ENCODE measurements around the gene RPS17.

RPS17 gene

GRCh38 chr15:82540055-82540983, at the start of gene RPS17:
Gene RPS17 (minus strand): TSS chr15:82540457. CDS start chr15:82540428, 29 bp downstream.
- DNase-seq (ENCODE audit: low read depth in 2 of 2) = peak; percentile 98

GRCh38 chr15:82587805-82588204, 47.5 kb upstream of the RPS17 start:
- no peak for DNase-seq (ENCODE audit: low read depth in 2 of 2)

GRCh38 chr15:82585072-82585471, 44.8 kb upstream of the RPS17 start:
- no peak for DNase-seq (ENCODE audit: low read depth in 2 of 2)

GRCh38 chr15:82580713-82581112, 40.5 kb upstream of the RPS17 start:
- no peak for DNase-seq (ENCODE audit: low read depth in 2 of 2)

- DNase-seq (ENCODE audit: low read depth in 2 of 2) = no peak
Observed at GRCh38 chr15:82575335-82575734, 35.1 kb upstream of the RPS17 start.

- DNase-seq (ENCODE audit: low read depth in 2 of 2) = no peak
Observed at GRCh38 chr15:82572986-82573385, 32.7 kb upstream of the RPS17 start.

- no peak for DNase-seq (ENCODE audit: low read depth in 2 of 2)
Observed at GRCh38 chr15:82572311-82572710, 32.1 kb upstream of the RPS17 start.

- no peak for DNase-seq (ENCODE audit: low read depth in 2 of 2)
Observed at GRCh38 chr15:82571722-82572222, 31.5 kb upstream of the RPS17 start.

- DNase-seq (ENCODE audit: low read depth in 2 of 2) = no peak
Observed at GRCh38 chr15:82570721-82571508, 30.7 kb upstream of the RPS17 start.

- DNase-seq (ENCODE audit: low read depth in 2 of 2) = no peak
Observed at GRCh38 chr15:82569834-82570233, 29.6 kb upstream of the RPS17 start.

- no peak for DNase-seq (ENCODE audit: low read depth in 2 of 2)
Observed at GRCh38 chr15:82568986-82569385, 28.7 kb upstream of the RPS17 start.

GRCh38 chr15:82567661-82568060, 27.4 kb upstream of the RPS17 start:
- no peak for DNase-seq (ENCODE audit: low read depth in 2 of 2)

GRCh38 chr15:82566690-82567089, 26.4 kb upstream of the RPS17 start:
- no peak for DNase-seq (ENCODE audit: low read depth in 2 of 2)

GRCh38 chr15:82558502-82558901, 18.2 kb upstream of the RPS17 start:
- DNase-seq (ENCODE audit: low read depth in 2 of 2) = no peak

GRCh38 chr15:82556315-82557035, 16.2 kb upstream of the RPS17 start:
- no peak for DNase-seq (ENCODE audit: low read depth in 2 of 2)

GRCh38 chr15:82554849-82555248, 14.6 kb upstream of the RPS17 start:
- no peak for DNase-seq (ENCODE audit: low read depth in 2 of 2)

GRCh38 chr15:82554351-82554750, 14.1 kb upstream of the RPS17 start:
- no peak for DNase-seq (ENCODE audit: low read depth in 2 of 2)

- DNase-seq (ENCODE audit: low read depth in 2 of 2) = no peak
Observed at GRCh38 chr15:82553846-82554245, 13.6 kb upstream of the RPS17 start.

- no peak for DNase-seq (ENCODE audit: low read depth in 2 of 2)
Observed at GRCh38 chr15:82552861-82553260, 12.6 kb upstream of the RPS17 start.

- no peak for DNase-seq (ENCODE audit: low read depth in 2 of 2)
Observed at GRCh38 chr15:82551646-82552247, 11.5 kb upstream of the RPS17 start.

- DNase-seq (ENCODE audit: low read depth in 2 of 2) = no peak
Observed at GRCh38 chr15:82549199-82549665, 9.0 kb upstream of the RPS17 start.
